B cell (primary cell): ENCODE data around the gene ADAMTSL1.

ENCODE experiments used
- CTCF ChIP-seq: fragments of 200-600 bp; IDR thresholded peaks from one replicate; pipeline ENCODE4 v1.8.0; 2022; ENCODE audit warnings: antibody characterized with exemption, mild to moderate bottlenecking
- EZH2 ChIP-seq: IDR thresholded peaks from 2 replicates; pipeline ENCODE4 v1.6.1; 2012; ENCODE audit warnings: borderline replicate concordance, low read depth, mild to moderate bottlenecking, moderate library complexity, low read length; ENCODE audit not compliant: insufficient read depth, poor library complexity, severe bottlenecking

GRCh38 chr9:18568973-18569372, 95.0 kb downstream of the ADAMTSL1 start:
- no peak for TF ChIP-seq CTCF
- TF ChIP-seq EZH2, result no peak
